GM19099 (cell line): ENCODE data around the gene OR13D1.

Source experiments
- POLR2A ChIP-seq: IDR thresholded peaks from 3 replicates; pipeline ENCODE4 v1.6.1; 2011; ENCODE audit warnings: low read depth; ENCODE audit not compliant: insufficient read length; ENCODE audit errors: extremely low read depth

The OR13D1 gene, protein sequence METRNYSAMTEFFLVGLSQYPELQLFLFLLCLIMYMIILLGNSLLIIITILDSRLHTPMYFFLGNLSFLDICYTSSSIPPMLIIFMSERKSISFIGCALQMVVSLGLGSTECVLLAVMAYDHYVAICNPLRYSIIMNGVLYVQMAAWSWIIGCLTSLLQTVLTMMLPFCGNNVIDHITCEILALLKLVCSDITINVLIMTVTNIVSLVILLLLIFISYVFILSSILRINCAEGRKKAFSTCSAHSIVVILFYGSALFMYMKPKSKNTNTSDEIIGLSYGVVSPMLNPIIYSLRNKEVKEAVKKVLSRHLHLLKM

DNA sequence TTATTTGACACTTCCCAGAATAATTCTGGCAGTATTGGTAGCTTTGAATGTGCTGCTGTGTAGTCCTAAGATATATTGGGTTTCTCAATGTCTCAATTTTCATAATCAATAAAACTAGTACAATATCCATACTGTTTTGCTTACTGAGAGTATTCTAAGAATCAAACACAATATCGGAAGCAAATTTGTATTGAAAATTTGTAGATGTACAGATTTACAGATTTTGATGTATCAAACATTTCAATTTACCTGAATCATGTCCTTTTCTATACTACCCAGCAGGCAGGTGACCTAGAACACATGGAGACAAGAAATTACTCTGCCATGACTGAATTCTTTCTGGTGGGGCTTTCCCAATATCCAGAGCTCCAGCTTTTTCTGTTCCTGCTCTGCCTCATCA, at the start of gene OR13D1:
Gene OR13D1, plus strand, starts transcription at position 301 of the 400 bp plus-strand sequence. Its CDS starts 0 bp downstream, at position 301.
- no peak for TF ChIP-seq POLR2A

DNA sequence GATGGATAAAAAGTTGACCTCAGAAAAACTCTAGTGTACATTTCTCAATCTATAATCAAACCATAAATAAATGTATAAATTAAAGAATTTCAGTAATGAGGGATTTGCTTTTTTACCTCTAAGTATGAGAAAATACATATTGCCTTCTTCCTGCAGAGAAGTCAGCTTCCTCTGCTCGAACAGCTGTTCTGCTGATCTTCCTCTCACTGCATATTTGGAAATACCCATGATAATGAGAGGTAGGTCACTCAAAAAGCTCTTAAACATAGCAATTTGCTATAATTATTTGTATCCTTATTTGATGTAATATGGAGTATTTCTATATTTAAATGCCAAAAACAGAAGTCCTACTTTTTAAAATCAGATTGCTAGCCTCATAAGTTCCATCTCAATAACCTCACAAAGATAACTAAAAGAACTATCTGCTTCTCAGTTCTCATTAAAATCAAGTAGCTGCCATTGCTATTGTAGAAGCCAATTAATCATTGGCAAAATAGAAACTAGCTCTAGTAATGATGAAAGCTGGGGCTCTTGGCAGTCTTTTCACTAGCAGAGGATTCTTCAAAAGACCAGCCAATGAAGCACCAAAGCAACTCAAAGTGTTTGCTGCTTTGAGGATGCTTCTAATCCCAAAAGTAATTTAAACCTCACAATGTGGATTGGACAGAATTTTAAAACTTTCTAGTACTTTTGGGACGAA, 35.7 kb upstream of the OR13D1 start:
- no peak for TF ChIP-seq POLR2A

DNA sequence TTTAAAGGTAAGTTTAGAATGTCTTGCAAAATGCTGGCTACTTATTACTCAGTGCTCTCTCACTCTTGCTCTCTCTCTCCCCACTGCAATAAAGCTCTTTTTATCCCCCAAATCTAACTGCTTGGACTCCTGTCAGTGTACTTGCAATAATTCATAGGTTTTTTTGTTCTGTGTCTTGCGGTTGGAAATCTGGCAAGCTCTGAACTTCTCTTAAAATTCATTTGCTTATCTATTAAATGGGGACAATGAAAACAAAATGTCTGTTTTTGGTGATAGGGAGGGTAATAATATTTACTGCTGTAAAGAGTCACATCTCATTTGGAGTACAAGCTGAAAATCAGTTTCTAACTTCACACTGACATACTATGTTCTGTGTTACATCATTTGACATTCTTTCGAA, 18.7 kb upstream of the OR13D1 start:
- TF ChIP-seq POLR2A = no peak

DNA sequence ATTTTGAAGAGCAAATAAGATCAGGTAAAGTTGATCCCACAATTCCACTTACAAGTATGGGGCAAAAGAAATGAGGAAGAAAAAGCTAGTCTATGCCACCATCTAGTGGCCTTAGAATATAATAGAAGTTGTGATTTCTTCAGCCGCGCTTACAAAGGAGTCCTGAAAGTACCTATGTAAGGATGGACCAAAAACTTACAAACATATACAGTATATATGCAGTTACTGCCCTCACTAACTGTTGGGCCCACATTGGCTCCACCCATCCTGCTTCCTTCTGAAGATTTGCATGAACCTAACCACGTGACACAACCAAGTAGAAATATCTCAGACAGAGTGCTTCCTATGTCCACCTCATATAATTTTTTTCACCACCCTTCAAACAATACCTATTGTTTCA, 11.7 kb upstream of the OR13D1 start:
- no peak for TF ChIP-seq POLR2A

DNA sequence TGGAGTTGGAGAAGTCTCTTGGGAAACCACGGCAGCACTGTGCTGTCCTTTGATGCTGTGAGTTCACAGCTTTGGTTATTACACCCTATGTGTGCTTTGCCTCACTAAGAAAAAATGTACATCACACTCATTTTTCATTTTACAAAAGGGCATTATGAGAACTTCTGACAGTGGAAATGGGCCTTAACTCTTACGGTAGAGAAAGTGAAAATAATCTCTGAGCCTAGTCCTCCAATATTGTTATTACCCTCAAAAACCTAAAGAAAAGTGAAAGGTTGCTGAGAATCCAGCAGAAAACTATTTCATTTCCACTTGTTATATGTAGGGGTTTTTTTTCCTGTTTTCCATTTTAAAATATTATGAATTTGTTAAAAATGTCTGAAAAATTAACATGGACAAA, 8.2 kb upstream of the OR13D1 start:
- TF ChIP-seq POLR2A = no peak

DNA sequence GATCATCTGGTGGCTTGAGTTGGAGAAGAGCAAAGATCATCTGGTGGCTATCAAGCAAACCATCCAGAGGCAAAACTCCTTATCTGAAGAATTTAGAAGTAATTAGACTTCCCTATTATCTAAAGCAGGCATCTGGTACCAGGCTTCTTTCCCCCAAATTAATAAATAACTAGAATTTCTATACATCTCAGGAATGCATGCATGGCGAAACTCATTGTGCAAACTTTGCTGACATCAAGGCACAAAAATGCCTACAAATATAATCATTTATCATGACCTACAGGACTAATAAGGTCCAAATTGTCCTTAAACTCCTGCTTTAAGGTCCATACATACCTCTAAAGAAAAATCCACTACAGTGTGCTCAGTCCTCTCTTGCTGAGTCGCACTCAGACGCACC, 6.0 kb downstream of the OR13D1 start:
- no peak for TF ChIP-seq POLR2A

DNA sequence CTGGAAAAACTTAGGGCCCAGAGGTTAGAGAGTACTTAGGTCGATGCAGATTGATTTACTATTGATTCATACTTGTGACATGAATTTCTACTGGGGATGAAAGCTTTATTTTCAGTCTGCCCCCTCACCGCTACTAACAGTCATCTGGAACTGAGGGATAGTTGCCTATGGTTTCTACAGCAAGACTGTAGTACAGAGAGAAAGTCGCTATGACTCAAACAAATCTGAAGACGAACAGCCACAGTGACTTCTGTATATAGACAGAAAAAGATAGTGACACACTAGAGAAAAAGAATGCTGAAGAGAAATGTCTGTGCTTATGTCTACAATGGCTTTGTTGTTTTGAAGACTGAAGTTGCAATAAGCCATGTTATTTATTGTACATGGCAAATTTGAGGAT, 17.3 kb downstream of the OR13D1 start:
- no peak for TF ChIP-seq POLR2A

DNA sequence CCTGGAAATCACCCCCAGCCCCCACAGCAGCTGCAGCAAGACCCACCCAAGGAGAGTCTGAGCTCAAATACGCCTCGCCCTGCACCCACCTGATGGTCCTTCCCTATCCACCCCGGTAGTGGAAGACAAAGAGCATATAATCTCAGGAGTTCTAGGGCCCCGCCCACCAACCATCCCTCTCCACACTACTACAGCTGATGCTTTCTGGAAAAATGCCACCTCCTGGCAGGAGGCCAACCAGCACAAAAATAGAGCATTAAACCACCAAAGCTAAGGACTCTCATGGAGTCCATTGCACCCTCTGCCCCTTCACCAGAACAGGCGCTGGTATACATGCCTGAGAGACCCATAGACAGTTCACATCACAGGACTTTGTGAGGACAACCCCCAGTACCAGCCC, 30.7 kb downstream of the OR13D1 start:
- no peak for TF ChIP-seq POLR2A

DNA sequence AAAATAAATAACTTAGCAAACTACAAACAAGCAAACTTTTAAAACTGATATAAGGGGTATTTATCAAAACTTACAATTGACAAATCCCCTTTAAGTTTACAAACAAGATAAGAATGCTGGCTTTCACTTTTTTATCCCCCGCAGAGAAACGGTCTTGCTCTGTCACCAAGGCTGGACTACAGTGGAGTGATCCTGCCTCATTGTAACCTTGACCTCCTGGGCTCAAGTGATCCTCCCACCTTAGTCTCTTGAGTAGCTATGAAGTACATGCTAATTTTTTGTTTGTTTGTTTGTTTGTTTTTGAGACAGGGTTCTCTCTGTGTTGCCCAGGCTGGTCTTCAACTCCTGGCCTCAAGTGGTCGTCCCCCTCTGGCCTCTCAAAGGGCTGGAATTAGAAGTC, 44.1 kb downstream of the OR13D1 start:
- no peak for TF ChIP-seq POLR2A

DNA sequence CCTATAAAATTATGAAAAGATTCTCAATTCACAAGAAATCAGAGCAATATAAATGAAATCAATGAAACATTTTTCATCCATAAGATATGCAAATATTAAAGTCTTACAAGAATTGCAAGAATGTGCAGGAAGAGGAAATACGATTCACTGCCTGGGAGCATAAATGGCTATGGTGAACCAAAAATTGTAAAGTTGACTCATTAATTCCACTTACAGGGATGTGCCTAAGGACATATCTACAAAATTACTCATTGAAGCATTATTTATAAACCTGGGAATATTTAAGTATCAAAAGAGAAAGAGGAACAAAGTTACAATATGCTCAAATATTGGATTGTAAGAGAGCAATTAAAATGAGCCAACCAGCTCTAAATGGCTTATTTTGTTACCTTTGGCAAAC, 46.3 kb downstream of the OR13D1 start:
- TF ChIP-seq POLR2A = no peak

DNA sequence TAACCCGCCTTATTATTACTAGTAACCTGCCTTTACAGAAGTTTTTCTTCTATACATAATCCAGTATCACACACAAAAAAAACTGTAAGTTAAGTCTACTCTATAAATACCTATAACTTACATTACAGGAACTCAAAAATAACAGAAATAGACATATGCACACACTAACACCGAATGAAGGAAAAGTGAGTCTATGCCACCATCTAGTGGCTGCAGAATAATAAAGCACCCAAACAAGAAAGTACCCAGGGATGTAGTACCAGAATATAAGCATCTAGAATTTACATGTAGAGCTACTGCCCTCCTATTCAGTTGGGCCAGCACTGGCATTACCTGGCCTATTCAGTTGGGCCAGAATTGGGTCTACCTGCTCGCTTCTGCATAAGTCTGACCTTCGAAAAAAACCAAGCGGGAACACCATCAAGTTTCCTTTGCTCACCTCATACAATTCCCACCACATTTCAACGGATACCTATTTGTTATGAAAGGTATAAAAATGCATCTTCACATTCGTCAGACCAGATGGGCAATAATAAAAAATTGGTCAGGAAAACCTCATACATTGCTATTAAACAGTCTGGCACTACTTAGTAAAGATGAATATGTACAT, 49.2 kb downstream of the OR13D1 start:
- no peak for TF ChIP-seq POLR2A
